H1 (cell line): Measurements from ENCODE around the gene FAM200B. TPM values are rescaled to one million over a fixed set of nuclear protein-coding genes. Genes with fewer than 3 reads are reported as not detected.

Source experiments
- SP4 ChIP-seq: IDR thresholded peaks from 2 replicates; pipeline ENCODE4 v1.6.1; 2012; ENCODE audit warnings: low read length, inconsistent platforms
- TCF12 ChIP-seq: IDR thresholded peaks from 2 replicates; pipeline ENCODE4 v1.6.1; 2011; ENCODE audit warnings: low read depth, mild to moderate bottlenecking, low read length
- polyA plus RNA-seq, 7 experiments: library from polyadenylated mRNA; depleted of rRNA in 3 of 7; stranded (reverse) in 5 of 7; unstranded in 2 of 7; fragments of >200 nt in 5 of 7; fragments of 200-250 nt in 2 of 7; gene quantifications; 1 replicate in 5 of 7; 2 replicates in 1 of 7; 4 replicates in 1 of 7; pipeline versions ENCODE4 v1.2.1 to v1.2.3, GENCODE V29; 2011 to 2013; ENCODE audit warnings: missing spikeins in 2 of 7, mixed read lengths in 2 of 7
- total RNA-seq: library from RNA; stranded (reverse); fragmentation: NEBNext Ultra II Directional; extraction: Animal tissue kit (Norgen Biotek cat#: 25700); gene quantifications from 2 replicates; pipeline ENCODE4 v1.2.1, GENCODE V29; 2021
- TF ChIP-seq, protein P1 (sequence below): IDR thresholded peaks from 2 replicates; pipeline ENCODE4 v1.6.1; 2011; ENCODE audit warnings: low read length, improper control_type of control experiment
- TF ChIP-seq, protein P2 (sequence below): IDR thresholded peaks from 2 replicates; pipeline ENCODE4 v1.6.1; 2012; ENCODE audit warnings: inconsistent platforms

The FAM200B gene
- total and polyA plus RNA-seq, 2 of the 8 experiments (the other 6 are each of a cell fraction or from before 2014, with no cell fraction given), result 10.7 to 23.7 TPM

DNA sequence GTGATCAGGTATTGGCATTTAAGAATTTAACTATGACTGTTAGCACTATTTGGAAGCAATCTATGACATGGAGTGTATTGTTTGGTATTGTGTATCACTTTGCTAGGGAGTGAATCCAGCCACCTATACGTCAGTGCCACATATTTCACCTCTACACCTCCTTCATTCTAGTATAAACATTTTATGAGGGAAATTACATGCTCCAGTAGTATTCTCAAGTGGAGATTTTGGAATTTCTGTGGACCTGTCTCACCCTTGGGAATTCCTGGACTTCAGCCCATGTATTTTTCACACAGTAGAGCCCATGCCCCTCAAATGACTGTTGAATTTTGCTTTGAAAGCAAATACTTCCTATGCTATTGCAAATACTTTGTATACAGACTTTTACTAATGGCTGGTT, 32.5 kb downstream of the FAM200B start (continued):
- TF ChIP-seq, protein P1, sequence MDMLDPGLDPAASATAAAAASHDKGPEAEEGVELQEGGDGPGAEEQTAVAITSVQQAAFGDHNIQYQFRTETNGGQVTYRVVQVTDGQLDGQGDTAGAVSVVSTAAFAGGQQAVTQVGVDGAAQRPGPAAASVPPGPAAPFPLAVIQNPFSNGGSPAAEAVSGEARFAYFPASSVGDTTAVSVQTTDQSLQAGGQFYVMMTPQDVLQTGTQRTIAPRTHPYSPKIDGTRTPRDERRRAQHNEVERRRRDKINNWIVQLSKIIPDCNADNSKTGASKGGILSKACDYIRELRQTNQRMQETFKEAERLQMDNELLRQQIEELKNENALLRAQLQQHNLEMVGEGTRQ, result no peak
- TF ChIP-seq SP4 (no peak), TCF12 (no peak)
- TF ChIP-seq, protein P2, sequence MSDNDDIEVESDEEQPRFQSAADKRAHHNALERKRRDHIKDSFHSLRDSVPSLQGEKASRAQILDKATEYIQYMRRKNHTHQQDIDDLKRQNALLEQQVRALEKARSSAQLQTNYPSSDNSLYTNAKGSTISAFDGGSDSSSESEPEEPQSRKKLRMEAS, result no peak
